ENCODE results near the gene GUCD1.

- TF ChIP-seq EZH2phosphoT487 (IDR thresholded peaks at IDR 0.05; ENCODE audit: borderline replicate concordance, low read depth, low read length), result no peak
- no peak for TF ChIP-seq CTCF (conservative IDR thresholded peaks at IDR 0.05; ENCODE audit: low read length)
These were observed 39.1 kb upstream of the GUCD1 start for GRCh38 chr22:24593836-24594568.

Measured in OCI-LY7 (cell line).